Endothelial cell of umbilical vein (primary cell): ENCODE data around the gene SDCCAG8. TPM values are rescaled to one million over a fixed set of nuclear protein-coding genes. Genes with fewer than 3 reads are reported as not detected.
A peak's percentile ranks its signal among the peaks of the same experiment; 100 is the strongest.

Experiments
- BruUV-seq: library from RNA; stranded (reverse); fragments of 400-500 nt; replicated peaks from 2 replicates; lab custom pipeline; 2021; lab: Mats Ljungman, UMichigan
- CTCF ChIA-PET: fragments of 300-600, 350-600 bp; sonication (Branson Sonifier 250); formaldehyde crosslinking; loops from one replicate; lab custom pipeline; 2021; ENCODE audit warnings: antibody characterized with exemption, inconsistent platforms; lab: Charles Lee
- POLR2A ChIA-PET: fragments of 300-600, 350-600 bp; sonication (Branson Sonifier 250); formaldehyde crosslinking; loops from one replicate; lab custom pipeline; 2021; ENCODE audit warnings: antibody characterized with exemption, inconsistent platforms; lab: Charles Lee
- DNase-seq: peaks from one replicate; pipeline ENCODE4 v3.0.0-alpha.2; 2011; ENCODE audit warnings: low read depth, low spot score
- FAIRE-seq: peaks from 2 replicates; lab custom pipeline; 2011; peaks lifted over from hg19 to GRCh38; lab: Jason Lieb, UNC
- H2AFZ ChIP-seq: 2 replicates; pipeline ENCODE4 v1.6.0; 2012; ENCODE audit warnings: low read depth, low read length, control low read depth, inconsistent platforms
- H3K27ac ChIP-seq: 2 replicates; pipeline ENCODE4 v1.5.1; 2011; ENCODE audit warnings: low read depth, mild to moderate bottlenecking, control low read depth, low read length, moderate library complexity; ENCODE audit not compliant: insufficient read depth
- H3K27me3 ChIP-seq, 2 experiments: 2 replicates each; pipeline versions ENCODE4 v1.6.0 to v1.6.1; 2011; ENCODE audit warnings: low read length in 2 of 2, mixed read lengths in 1 of 2; ENCODE audit not compliant: control insufficient read depth in 2 of 2, insufficient read depth in 2 of 2
- H3K36me3 ChIP-seq, 2 experiments: 2 replicates in 1 of 2; 3 replicates in 1 of 2; pipeline ENCODE4 v1.5.1; 2011; ENCODE audit warnings: low read length in 2 of 2, mild to moderate bottlenecking in 1 of 2, moderate library complexity in 1 of 2; ENCODE audit not compliant: control insufficient read depth in 2 of 2, insufficient read depth in 2 of 2; ENCODE audit errors: extremely low read depth in 1 of 2
- H3K4me1 ChIP-seq: 3 replicates; pipeline ENCODE4 v1.5.1; 2011; ENCODE audit warnings: mild to moderate bottlenecking, low read length; ENCODE audit not compliant: control insufficient read depth, insufficient read depth; ENCODE audit errors: extremely low read depth
- H3K4me2 ChIP-seq: 2 replicates; pipeline ENCODE4 v1.6.1; 2011; ENCODE audit warnings: low read length, control low read depth, mixed read lengths; ENCODE audit not compliant: insufficient read depth
- H3K4me3 ChIP-seq, 3 experiments: fragments of 200-600 bp in 1 of 3; sonication (generic), shearing (Covaris generic) in 1 of 3; replicated peaks in 1 of 3; 2 replicates each; pipeline ENCODE4 v1.5.1; 2011 to 2016; ENCODE audit warnings: control low read depth in 3 of 3, low read length in 3 of 3, mild to moderate bottlenecking in 2 of 3, inconsistent platforms in 1 of 3, low read depth in 1 of 3, moderate library complexity in 1 of 3; ENCODE audit not compliant: insufficient read depth in 1 of 3
- H3K79me2 ChIP-seq: 2 replicates; pipeline ENCODE4 v1.6.0; 2012; ENCODE audit warnings: low read length, inconsistent platforms; ENCODE audit not compliant: control insufficient read depth, insufficient read depth
- H3K9ac ChIP-seq: replicated peaks from 2 replicates; pipeline ENCODE3; 2011; ENCODE audit warnings: low read length, control low read depth; ENCODE audit not compliant: insufficient read depth; ENCODE audit errors: extremely low read depth
- H3K9me1 ChIP-seq: replicated peaks from 3 replicates; pipeline ENCODE4 v1.6.0; 2011; ENCODE audit warnings: mild to moderate bottlenecking, low read length; ENCODE audit not compliant: control insufficient read depth, insufficient read depth; ENCODE audit errors: extremely low read depth
- H3K9me3 ChIP-seq: replicated peaks from 2 replicates; pipeline ENCODE4 v1.5.1; 2012; ENCODE audit warnings: low read length, inconsistent platforms; ENCODE audit not compliant: control insufficient read depth, insufficient read depth
- H4K20me1 ChIP-seq: replicated peaks from 2 replicates; pipeline ENCODE3; 2011; ENCODE audit warnings: mild to moderate bottlenecking, low read length; ENCODE audit not compliant: control insufficient read depth, insufficient read depth; ENCODE audit errors: extremely low read depth
- EZH2 ChIP-seq: IDR thresholded peaks from 2 replicates; pipeline ENCODE4 v1.6.1; 2012; ENCODE audit warnings: borderline replicate concordance, low read depth, mild to moderate bottlenecking, moderate library complexity, low read length, inconsistent platforms; ENCODE audit not compliant: severe bottlenecking
- FOS ChIP-seq: IDR thresholded peaks from 2 replicates; pipeline ENCODE4 v1.6.1; 2011; ENCODE audit warnings: mild to moderate bottlenecking, low read length, moderate library complexity, borderline replicate concordance; ENCODE audit not compliant: insufficient read depth
- GATA2 ChIP-seq: IDR thresholded peaks from 2 replicates; pipeline ENCODE4 v1.7.0; 2011; ENCODE audit warnings: low read depth, mild to moderate bottlenecking, moderate library complexity, mixed read lengths, low read length; ENCODE audit not compliant: insufficient read length, insufficient read depth
- JUN ChIP-seq: IDR thresholded peaks from 2 replicates; pipeline ENCODE4 v1.6.1; 2011; ENCODE audit warnings: borderline replicate concordance, low read depth; ENCODE audit not compliant: insufficient read length, insufficient read depth
- MYC ChIP-seq: IDR thresholded peaks from one replicate; pipeline ENCODE4 v1.6.1; 2011; ENCODE audit warnings: mild to moderate bottlenecking, low read depth, low read length
- POLR2A ChIP-seq: IDR thresholded peaks from 2 replicates; pipeline ENCODE4 v1.6.1; 2012; ENCODE audit warnings: low read depth, mild to moderate bottlenecking, control low read depth, low read length
- POLR2AphosphoS5 ChIP-seq: IDR thresholded peaks from 2 replicates; pipeline ENCODE4 v1.6.1; 2012; ENCODE audit warnings: low read depth, mild to moderate bottlenecking, control low read depth, low read length, moderate library complexity; ENCODE audit not compliant: insufficient read depth
- dilution Hi-C: fragments of 300-500 bp; cut with MboI; formaldehyde crosslinking; loops from one replicate; pipeline ENCODE4 v1.15.0; 2019; ENCODE audit warnings: low sequenced_read_pairs; ENCODE audit not compliant: extremely low pct_ligation_motif_present
- intact Hi-C: fragments of 100-400 bp; cut with micrococcal nuclease; formaldehyde crosslinking; loops from one replicate; pipeline ENCODE4 v1.10.0; 2022
- polyA plus RNA-seq, 4 experiments: library from polyadenylated mRNA; depleted of rRNA in 3 of 4; stranded (reverse) in 3 of 4; unstranded in 1 of 4; fragments of >200 nt; gene quantifications; 2 replicates each; pipeline versions ENCODE4 v1.2.1 to v1.2.3, GENCODE V29; 2011 to 2012; ENCODE audit warnings: missing spikeins in 1 of 4
- total RNA-seq: library from RNA; stranded (reverse); gene quantifications from 2 replicates; pipeline ENCODE4 v1.2.3, GENCODE V29; 2021
- TF ChIP-seq, protein P1 (sequence below): IDR thresholded peaks from 2 replicates; pipeline ENCODE4 v1.6.1; 2011; ENCODE audit not compliant: insufficient read depth, insufficient read length
- TF ChIP-seq, protein P2 (sequence below), 2 donors: IDR thresholded peaks; 1 replicate in 1 of 2; 2 replicates in 1 of 2; pipeline ENCODE4 v1.5.1; 2011; ENCODE audit warnings: low read length in 2 of 2, mild to moderate bottlenecking in 2 of 2, moderate library complexity in 2 of 2, control low read depth in 1 of 2, inconsistent platforms in 1 of 2, low read depth in 1 of 2; ENCODE audit not compliant: insufficient read depth in 1 of 2; ENCODE audit errors: extremely low read depth in 1 of 2

The SDCCAG8 gene
- total and polyA plus RNA-seq, 2 donors (not counting 3 experiments of a cell fraction or from before 2014, with no cell fraction given): 14.6 to 25.7 TPM

DNA sequence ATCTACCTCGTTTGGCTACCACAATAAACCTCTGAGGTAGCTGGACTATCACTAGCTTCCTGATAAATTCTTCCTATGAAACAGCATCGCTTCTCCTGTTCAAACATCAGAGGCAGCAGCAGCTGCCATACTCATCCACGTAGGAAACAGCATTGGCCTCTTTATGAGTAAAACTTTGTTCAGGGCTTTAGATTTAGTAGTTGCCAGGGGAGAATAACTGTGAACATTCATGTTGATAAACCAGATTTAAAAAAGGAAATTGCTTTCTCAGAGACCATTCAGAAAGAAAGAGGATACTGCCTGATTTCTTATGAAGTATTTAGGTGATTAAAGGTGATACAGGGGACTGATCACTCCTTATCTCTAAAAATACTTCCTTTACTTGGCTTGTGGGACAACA is 7.9 kb upstream of the SDCCAG8 start:
- Histone ChIP-seq H3K9me3 (no peaks in the 10 kb centered on the region), H3K79me2 (peaks cover 100% of the 10 kb centered on the region), H3K9ac (no peak overlapping the region), H3K4me3 (no peak overlapping the region), H3K27ac (no peak overlapping the region), H2AFZ (no peak overlapping the region), H3K36me3 (no peaks in the 10 kb centered on the region), H3K4me1 (peaks cover 41% of the 10 kb centered on the region), H4K20me1 (peaks cover 12% of the 10 kb centered on the region), H3K27me3 (no peaks in the 10 kb centered on the region), H3K4me2 (peak overlapping the region; percentile 45), H3K9me1 (no peaks in the 10 kb centered on the region)
- POLR2A ChIA-PET: no interaction called here
- BruUV-seq: no TSS peak
- no peak for DNase-seq
- dilution Hi-C loops: no loop called here
- CTCF ChIA-PET: interaction anchor here (1.3 to 2.0 kb wide), 2 partner anchors 8 to 13 kb away, joined by 3 to 6 read pairs; no protein-coding TSS in a partner anchor
- TF ChIP-seq MYC (no peak), POLR2AphosphoS5 (no peak), POLR2A (no peak), FOS (no peak), EZH2 (no peak), GATA2 (no peak), JUN (no peak)
- TF ChIP-seq, protein P1, sequence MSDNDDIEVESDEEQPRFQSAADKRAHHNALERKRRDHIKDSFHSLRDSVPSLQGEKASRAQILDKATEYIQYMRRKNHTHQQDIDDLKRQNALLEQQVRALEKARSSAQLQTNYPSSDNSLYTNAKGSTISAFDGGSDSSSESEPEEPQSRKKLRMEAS: no peak
- TF ChIP-seq, protein P2, sequence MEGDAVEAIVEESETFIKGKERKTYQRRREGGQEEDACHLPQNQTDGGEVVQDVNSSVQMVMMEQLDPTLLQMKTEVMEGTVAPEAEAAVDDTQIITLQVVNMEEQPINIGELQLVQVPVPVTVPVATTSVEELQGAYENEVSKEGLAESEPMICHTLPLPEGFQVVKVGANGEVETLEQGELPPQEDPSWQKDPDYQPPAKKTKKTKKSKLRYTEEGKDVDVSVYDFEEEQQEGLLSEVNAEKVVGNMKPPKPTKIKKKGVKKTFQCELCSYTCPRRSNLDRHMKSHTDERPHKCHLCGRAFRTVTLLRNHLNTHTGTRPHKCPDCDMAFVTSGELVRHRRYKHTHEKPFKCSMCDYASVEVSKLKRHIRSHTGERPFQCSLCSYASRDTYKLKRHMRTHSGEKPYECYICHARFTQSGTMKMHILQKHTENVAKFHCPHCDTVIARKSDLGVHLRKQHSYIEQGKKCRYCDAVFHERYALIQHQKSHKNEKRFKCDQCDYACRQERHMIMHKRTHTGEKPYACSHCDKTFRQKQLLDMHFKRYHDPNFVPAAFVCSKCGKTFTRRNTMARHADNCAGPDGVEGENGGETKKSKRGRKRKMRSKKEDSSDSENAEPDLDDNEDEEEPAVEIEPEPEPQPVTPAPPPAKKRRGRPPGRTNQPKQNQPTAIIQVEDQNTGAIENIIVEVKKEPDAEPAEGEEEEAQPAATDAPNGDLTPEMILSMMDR (IDR thresholded peaks at IDR 0.05; ENCODE audit: extremely low read depth in 1 of 2, insufficient read depth in 1 of 2, low read depth in 1 of 2, low read length in 2 of 2): no peak
- FAIRE-seq: no peak
- intact Hi-C loops: no loop called here
